GM18519 (cell line): ENCODE results near the gene MACF1.
"Not testable (repeated sequence)": the region's sequence is repeated elsewhere in the genome, so short reads cannot be mapped to it uniquely, and the experiment has no call there.

Experiments used
- ATAC-seq: cut with Tn5 transposase; IDR thresholded peaks from one replicate; pipeline ENCODE4 v1.9.1; 2021; ENCODE audit warnings: mild to moderate bottlenecking, moderate library complexity; ENCODE audit not compliant: unreplicated experiment, low FRiP score

The MACF1 gene

DNA sequence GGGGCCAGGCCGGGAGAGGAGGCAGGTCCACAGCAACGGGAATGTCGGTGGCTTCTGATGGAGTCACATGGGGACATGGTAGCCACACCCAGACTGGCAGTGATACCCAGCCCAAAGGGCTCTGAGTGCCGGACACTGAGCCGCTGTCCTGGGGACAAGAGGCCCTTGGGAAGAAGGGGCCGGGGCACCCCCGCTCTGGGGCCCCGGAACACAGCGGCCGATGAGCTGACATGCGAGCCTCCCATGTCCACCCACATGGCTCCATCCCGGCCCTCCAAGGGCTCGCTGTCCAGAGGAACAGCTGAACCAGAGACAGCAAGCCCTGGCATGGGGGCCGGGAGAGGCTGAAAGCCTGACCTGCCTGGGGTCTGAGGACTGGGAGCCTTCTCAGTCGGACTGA lies 294.3 kb downstream of the MACF1 start:
- ATAC-seq = not testable (repeated sequence)

- no peak for ATAC-seq
These were observed 295.2 kb downstream of the MACF1 start for GRCh38 chr1:39499668-39500067.

GRCh38 chr1:39500862-39501389 lies 296.4 kb downstream of the MACF1 start:
- no peak for ATAC-seq

- ATAC-seq = no peak
These were observed 297.2 kb downstream of the MACF1 start for GRCh38 chr1:39501666-39502065.

DNA sequence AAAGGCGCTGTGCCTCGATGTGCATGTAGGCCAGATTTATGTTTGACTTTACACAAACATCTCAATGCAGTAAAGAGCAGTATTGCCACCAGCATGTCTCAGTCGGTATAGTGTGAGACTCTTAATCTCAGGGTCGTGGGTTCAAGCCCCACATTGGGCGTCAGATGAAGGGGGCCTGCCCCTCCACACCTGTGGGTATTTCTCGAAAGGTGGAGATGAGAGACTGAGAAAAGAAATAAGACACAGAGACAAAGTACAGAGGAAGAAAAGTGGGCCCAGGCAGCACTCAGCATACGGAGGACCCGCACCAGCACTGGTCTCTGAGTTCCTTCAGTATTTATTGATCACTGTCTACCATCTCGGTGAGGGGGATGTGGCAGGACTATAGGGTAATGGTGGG lies 299.9 kb downstream of the MACF1 start:
- not testable (repeated sequence) for ATAC-seq

GRCh38 chr1:39505289-39505688 lies 300.8 kb downstream of the MACF1 start:
- no peak for ATAC-seq

DNA sequence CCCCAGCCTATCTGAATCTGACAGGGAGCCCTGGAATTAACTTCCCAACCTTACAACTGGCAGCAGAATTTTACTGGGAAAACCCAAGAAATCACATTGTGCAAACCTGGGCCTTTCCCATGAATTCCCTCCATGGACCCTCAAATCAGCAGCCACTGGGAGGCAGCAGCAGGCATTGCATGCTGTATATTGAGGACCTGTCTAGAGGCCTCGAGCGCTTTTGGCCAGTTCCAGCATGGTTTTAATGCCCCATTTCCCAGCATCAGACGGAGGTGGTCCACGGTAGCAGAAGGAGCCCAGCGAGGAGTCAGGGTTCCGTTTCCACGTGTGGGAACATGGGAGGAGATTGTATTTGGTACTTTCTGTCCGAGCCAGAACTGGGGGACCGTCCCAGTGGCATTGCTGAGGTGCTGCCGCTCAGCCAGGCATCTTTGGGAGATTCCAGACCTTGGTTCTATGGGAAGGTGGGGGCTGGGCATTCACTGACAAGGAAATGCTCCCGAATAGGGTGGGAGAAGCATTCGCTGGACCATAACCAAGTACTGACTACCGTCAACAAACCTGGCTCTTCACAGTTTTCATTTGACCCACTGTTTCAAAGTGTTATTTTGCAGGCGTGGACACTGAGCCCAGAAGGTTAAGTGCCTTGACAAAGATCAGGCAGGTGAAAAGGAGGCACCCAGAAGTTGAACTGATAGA lies 302.9 kb downstream of the MACF1 start:
- no peak for ATAC-seq

- no peak for ATAC-seq
These were observed 303.8 kb downstream of the MACF1 start for GRCh38 chr1:39508266-39508665.

GRCh38 chr1:39508857-39509305 lies 304.4 kb downstream of the MACF1 start:
- ATAC-seq = no peak

DNA sequence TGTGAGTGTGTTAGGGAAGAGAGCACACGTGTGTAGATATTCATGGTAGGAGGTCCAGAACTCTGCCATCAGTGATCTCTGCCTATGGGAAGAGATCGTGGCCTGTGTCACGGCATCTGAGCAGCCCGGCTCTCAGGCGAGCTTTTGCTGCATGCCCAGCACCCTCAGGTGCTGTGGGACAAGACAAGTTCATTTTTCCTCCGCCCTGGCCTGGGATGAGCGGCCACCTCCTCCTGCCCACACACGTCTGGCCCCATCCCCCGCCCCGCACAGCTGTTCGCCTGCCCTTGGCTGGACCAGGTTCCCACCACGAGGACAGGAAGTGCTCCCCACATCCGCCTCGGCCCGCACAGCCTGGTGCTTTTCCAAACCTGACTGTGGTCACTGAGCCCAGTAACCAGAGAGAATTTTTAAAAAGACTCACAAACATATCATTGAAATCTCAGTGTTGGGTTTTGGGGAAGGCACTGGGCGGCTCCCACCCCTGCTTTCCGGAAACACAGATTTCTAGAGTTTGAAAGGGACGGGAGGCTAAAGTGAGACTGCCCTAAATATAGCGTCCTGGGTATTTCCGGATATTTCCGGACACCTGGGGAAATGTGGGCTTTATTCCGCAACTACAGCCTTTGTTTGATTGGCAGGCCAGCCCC lies 305.0 kb downstream of the MACF1 start:
- no peak for ATAC-seq

DNA sequence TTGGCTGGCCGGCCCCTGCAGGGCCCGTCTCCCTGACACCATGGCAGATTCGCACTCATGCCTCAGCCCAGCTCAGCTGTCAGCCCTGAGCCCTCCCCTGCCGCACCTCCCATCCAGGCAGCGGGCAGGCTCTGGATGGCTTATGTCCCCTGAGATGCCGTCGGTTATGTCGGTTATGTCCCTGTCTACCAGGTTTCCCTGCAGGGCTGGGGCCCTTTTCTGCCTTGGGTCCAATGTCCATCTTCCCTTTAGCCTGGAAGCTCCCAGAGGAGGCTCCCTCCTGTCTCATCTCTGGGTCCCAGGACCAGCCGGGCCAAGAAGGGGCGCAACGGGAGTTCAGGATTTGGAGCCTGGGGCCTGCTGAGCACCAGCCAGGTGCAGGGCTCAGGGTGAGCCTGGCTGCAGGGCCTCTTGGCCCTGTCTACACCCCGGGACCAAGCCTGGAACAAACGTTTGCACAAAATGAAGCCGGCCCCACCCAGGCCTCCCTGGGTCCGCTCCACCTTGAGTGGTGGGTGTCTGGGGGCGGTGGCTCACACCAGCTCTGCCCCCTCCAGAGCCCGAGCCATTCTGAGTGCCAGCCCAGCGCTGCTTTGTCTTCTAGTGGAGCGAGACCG lies 306.2 kb downstream of the MACF1 start:
- ATAC-seq = not testable (repeated sequence)

DNA sequence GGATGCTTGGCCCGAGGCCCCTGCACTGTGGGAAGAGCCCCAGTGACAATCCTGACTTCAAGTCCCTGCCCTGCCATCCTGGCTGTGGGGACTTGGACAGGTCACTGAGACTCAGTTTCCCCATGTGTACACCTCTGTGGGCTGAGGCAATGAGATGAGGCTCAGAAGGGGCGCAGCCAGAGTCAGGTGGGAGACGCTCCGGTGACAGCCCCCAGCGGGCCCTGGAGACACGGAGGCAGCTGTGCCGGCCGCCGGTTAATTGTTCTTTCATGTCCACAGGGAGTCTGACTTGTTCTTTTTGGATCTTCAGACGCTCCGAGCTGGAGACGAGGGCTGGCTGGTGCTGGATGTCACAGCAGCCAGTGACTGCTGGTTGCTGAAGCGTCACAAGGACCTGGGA lies 307.0 kb downstream of the MACF1 start:
- ATAC-seq = not testable (repeated sequence)

DNA sequence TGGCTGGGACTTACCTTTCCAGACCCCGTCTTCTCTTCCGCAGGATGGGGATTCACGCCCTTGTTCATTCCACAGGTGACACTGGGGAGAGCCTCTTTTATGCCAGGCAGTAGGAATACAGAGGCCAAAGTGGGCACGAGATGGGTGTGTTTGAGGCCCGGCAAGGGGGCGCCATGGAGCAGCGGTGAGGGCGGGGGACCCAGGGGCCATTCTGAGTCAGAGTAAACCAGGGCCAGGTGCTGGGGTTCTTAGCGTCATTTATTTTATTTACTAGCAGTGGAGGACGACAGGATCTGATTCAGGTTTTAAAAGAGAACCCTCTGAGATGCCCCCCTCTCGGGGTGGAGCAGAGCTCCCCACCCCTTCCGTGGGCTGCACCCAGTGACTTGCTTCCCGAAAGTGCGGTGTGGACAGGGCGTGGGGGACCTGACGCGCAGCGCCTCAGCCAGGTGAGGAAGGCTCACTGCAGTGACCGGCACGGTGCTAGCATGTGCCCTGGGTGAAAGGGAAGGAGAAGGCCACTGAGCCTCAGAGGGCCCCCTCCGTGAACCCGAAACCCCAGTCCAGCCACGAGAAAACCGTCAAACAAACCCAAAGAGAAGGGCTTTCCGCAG lies 307.8 kb downstream of the MACF1 start:
- not testable (repeated sequence) for ATAC-seq

DNA sequence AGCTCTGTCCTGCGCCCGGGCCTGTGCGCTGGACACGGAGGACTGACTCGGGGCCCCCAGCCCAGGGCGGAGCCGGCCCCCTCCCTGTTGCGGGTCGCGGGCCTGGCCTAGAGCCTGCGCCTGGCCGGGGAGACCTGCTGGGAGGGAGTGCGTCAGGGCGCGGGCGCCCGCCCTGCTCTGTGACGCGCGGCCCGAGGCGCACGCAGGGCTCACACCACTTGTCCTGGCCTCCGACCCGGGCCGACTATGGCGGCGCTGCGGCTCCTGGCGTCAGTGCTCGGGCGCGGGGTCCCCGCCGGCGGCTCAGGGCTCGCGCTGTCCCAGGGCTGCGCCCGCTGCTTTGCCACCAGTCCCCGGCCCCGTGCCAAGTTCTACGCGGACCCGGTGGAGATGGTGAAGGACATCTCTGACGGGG lies 310.2 kb downstream of the MACF1 start:
- ATAC-seq = not testable (repeated sequence)

GRCh38 chr1:39515131-39516086 lies 310.9 kb downstream of the MACF1 start:
- not testable (repeated sequence) for ATAC-seq

GRCh38 chr1:39516841-39517240 lies 312.3 kb downstream of the MACF1 start:
- not testable (repeated sequence) for ATAC-seq

GRCh38 chr1:39517936-39518335 lies 313.4 kb downstream of the MACF1 start:
- ATAC-seq = not testable (repeated sequence)

DNA sequence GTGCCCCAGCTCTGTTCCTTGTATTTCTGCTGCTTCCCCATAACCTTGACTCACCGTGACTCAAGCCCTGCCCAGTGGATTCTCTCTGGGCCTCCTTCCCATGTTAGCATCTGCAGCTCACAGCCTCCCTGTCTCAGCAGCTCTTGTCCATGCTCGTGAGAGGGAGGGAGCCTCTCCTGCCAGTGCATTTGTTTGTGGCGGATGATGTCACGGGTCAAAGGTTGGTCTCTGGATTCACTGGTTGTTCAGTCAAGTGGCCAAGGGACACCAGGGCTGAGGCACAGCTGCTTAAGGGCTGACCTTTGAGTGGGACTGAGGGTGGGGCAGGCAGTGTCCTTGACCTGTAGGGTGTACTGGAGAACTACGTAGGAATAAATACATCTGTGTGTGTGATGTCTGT lies 314.9 kb downstream of the MACF1 start:
- not testable (repeated sequence) for ATAC-seq

GRCh38 chr1:39522221-39522620 lies 317.7 kb downstream of the MACF1 start:
- ATAC-seq = not testable (repeated sequence)
